Neuronal stem cell (in vitro differentiated cells): ENCODE data around the gene ACTN4.
"Not testable (repeated sequence)": the region's sequence is repeated elsewhere in the genome, so short reads cannot be mapped to it uniquely, and the experiment has no call there.

Experiments used
- DNase-seq: peaks from one replicate; pipeline ENCODE4 v3.0.0-alpha.2; 2013; ENCODE audit warnings: low spot score
- H2AFZ ChIP-seq: one replicate; pipeline ENCODE4 v1.6.1; 2013; ENCODE audit warnings: mild to moderate bottlenecking, low read length, inconsistent platforms
- H2AK5ac ChIP-seq: 2 replicates; pipeline ENCODE4 v1.6.1; 2013; ENCODE audit warnings: low read depth, mild to moderate bottlenecking, inconsistent platforms, low read length, moderate library complexity, mixed read lengths
- H2BK120ac ChIP-seq: 2 replicates; pipeline ENCODE4 v1.6.1; 2013; ENCODE audit warnings: low read depth, mild to moderate bottlenecking, inconsistent platforms, low read length, moderate library complexity, mixed read lengths
- H2BK12ac ChIP-seq: one replicate; pipeline ENCODE4 v1.6.1; 2013; ENCODE audit warnings: low read length, inconsistent platforms
- H2BK15ac ChIP-seq: 2 replicates; pipeline ENCODE4 v1.6.1; 2013; ENCODE audit warnings: mild to moderate bottlenecking, low read length, inconsistent platforms, mixed read lengths
- H2BK5ac ChIP-seq: one replicate; pipeline ENCODE4 v1.6.1; 2013; ENCODE audit warnings: inconsistent platforms, mild to moderate bottlenecking, low read length, moderate library complexity
- H3K14ac ChIP-seq: one replicate; pipeline ENCODE4 v1.6.1; 2013; ENCODE audit warnings: low read length, inconsistent platforms
- H3K18ac ChIP-seq: 2 replicates; pipeline ENCODE4 v1.6.1; 2013; ENCODE audit warnings: low read length, inconsistent platforms
- H3K23ac ChIP-seq: 2 replicates; pipeline ENCODE4 v1.6.1; 2013; ENCODE audit warnings: low read depth, mild to moderate bottlenecking, mixed read lengths, low read length, inconsistent platforms; ENCODE audit not compliant: poor library complexity
- H3K27ac ChIP-seq: replicated peaks from 3 replicates; pipeline ENCODE4 v1.5.1; 2013; ENCODE audit warnings: low read length, inconsistent platforms
- H3K27me3 ChIP-seq, 3 experiments: 2 replicates each; pipeline ENCODE4 v1.6.1; 2013; ENCODE audit warnings: low read length in 3 of 3, mild to moderate bottlenecking in 2 of 3, inconsistent platforms in 1 of 3, low read depth in 1 of 3, mixed read lengths in 1 of 3, moderate library complexity in 1 of 3; ENCODE audit not compliant: control insufficient read depth in 3 of 3, insufficient read depth in 3 of 3
- H3K36me3 ChIP-seq, 2 donors: replicated peaks in 1 of 2; 2 replicates each; pipeline ENCODE4 v1.6.1; 2013; ENCODE audit warnings: low read length in 2 of 2; ENCODE audit not compliant: control insufficient read depth in 2 of 2, insufficient read depth in 2 of 2
- H3K4ac ChIP-seq: 2 replicates; pipeline ENCODE4 v1.6.1; 2013; ENCODE audit warnings: inconsistent platforms, mild to moderate bottlenecking, low read length, moderate library complexity
- H3K4me1 ChIP-seq, 2 donors: 1 replicate in 1 of 2; 2 replicates in 1 of 2; pipeline ENCODE4 v1.6.1; 2013; ENCODE audit warnings: low read length in 2 of 2, low read depth in 1 of 2; ENCODE audit not compliant: control insufficient read depth in 2 of 2, insufficient read depth in 1 of 2
- H3K4me2 ChIP-seq: one replicate; pipeline ENCODE4 v1.6.1; 2013; ENCODE audit warnings: mild to moderate bottlenecking, low read length, inconsistent platforms; ENCODE audit not compliant: insufficient read depth, poor library complexity, severe bottlenecking
- H3K4me3 ChIP-seq, 2 donors: 2 replicates each; pipeline ENCODE4 v1.5.1; 2013; ENCODE audit warnings: low read length in 2 of 2, mild to moderate bottlenecking in 2 of 2, inconsistent platforms in 1 of 2, moderate library complexity in 1 of 2
- H3K79me1 ChIP-seq: one replicate; pipeline ENCODE4 v1.6.1; 2013; ENCODE audit warnings: low read depth, mild to moderate bottlenecking, inconsistent platforms, low read length, moderate library complexity
- H3K9ac ChIP-seq: one replicate; pipeline ENCODE4 v1.6.1; 2013; ENCODE audit warnings: mild to moderate bottlenecking, low read depth, low read length, inconsistent platforms; ENCODE audit not compliant: poor library complexity
- H3K9me3 ChIP-seq, 2 donors: replicated peaks in 1 of 2; 2 replicates each; pipeline versions ENCODE3 to v1.6.1; 2013; ENCODE audit warnings: low read length in 2 of 2, mild to moderate bottlenecking in 2 of 2, inconsistent platforms in 1 of 2, low read depth in 1 of 2, mixed read lengths in 1 of 2, moderate library complexity in 1 of 2; ENCODE audit not compliant: control insufficient read depth in 2 of 2, insufficient read depth in 1 of 2
- H4K8ac ChIP-seq: one replicate; pipeline ENCODE4 v1.6.1; 2013; ENCODE audit warnings: low read depth, mild to moderate bottlenecking, inconsistent platforms, low read length, moderate library complexity
- H4K91ac ChIP-seq: one replicate; pipeline ENCODE4 v1.6.1; 2013; ENCODE audit warnings: low read length, low read depth, mild to moderate bottlenecking, inconsistent platforms; ENCODE audit not compliant: poor library complexity
- WGBS, 2 donors: extraction: QIAGEN DNeasy Blood & Tissue Kit; methylation state at CpG; one replicate each; pipeline ENCODE4 v1.1.7; 2013; ENCODE audit warnings: missing lambda C conversion rate in 2 of 2, mixed read lengths in 1 of 2; ENCODE audit not compliant: insufficient read length in 2 of 2, insufficient replicate concordance in 1 of 2; ENCODE audit errors: extremely low coverage in 2 of 2; 5-methylcytosine and 5-hydroxymethylcytosine counted together

Gene ACTN4

GRCh38 chr19:38754196-38754595 lies 106.7 kb downstream of the ACTN4 start:
- DNase-seq, H3K9ac ChIP-seq, H2BK120ac ChIP-seq, H2AFZ ChIP-seq, H3K18ac ChIP-seq, H3K4me2 ChIP-seq, H3K36me3 ChIP-seq, H4K91ac ChIP-seq, H4K8ac ChIP-seq, H3K27ac ChIP-seq, H3K4ac ChIP-seq, H2BK12ac ChIP-seq, H3K9me3 ChIP-seq, H2BK15ac ChIP-seq, H3K27me3 ChIP-seq, H3K4me1 ChIP-seq, H3K14ac ChIP-seq, H3K4me3 ChIP-seq, H2AK5ac ChIP-seq, H3K23ac ChIP-seq, H3K79me1 ChIP-seq, H2BK5ac ChIP-seq: not testable (repeated sequence)
- no CpG with 5 or more reads among the region's 2 CpGs for WGBS, 2 donors

GRCh38 chr19:38759590-38760003 lies 112.1 kb downstream of the ACTN4 start:
- WGBS, 2 donors: no CpG with 5 or more reads among the region's 10 CpGs
- H3K4me3 ChIP-seq: no peak overlapping the region
- no peak overlapping the region for H2BK15ac ChIP-seq
- no peak overlapping the region for H3K23ac ChIP-seq
- H3K9ac ChIP-seq: no peak overlapping the region
- no peak overlapping the region for H2BK12ac ChIP-seq
- no peak overlapping the region for H2AK5ac ChIP-seq
- no peaks in the 10 kb centered on the region for H3K9me3 ChIP-seq
- H2AFZ ChIP-seq: no peak overlapping the region
- no peaks in the 10 kb centered on the region for H3K4me1 ChIP-seq
- H4K8ac ChIP-seq: no peak overlapping the region
- no peak overlapping the region for H3K27ac ChIP-seq
- no peak overlapping the region for H2BK120ac ChIP-seq
- no peaks in the 10 kb centered on the region for H3K27me3 ChIP-seq
- H3K14ac ChIP-seq: no peak overlapping the region
- no peak overlapping the region for H3K4me2 ChIP-seq
- no peaks in the 10 kb centered on the region for H3K79me1 ChIP-seq
- H2BK5ac ChIP-seq: no peak overlapping the region
- no peaks in the 10 kb centered on the region for H3K36me3 ChIP-seq
- no peak overlapping the region for H3K18ac ChIP-seq
- no peak for DNase-seq
- no peak overlapping the region for H4K91ac ChIP-seq
- no peak overlapping the region for H3K4ac ChIP-seq

- not testable (repeated sequence) for H3K79me1 ChIP-seq, H2BK120ac ChIP-seq, H4K8ac ChIP-seq, H3K36me3 ChIP-seq, H4K91ac ChIP-seq, H2BK12ac ChIP-seq, H2AK5ac ChIP-seq, H3K4me3 ChIP-seq, H3K27me3 ChIP-seq, H3K4me2 ChIP-seq, H3K14ac ChIP-seq, H3K9me3 ChIP-seq, H2BK15ac ChIP-seq, DNase-seq, H2BK5ac ChIP-seq, H3K4ac ChIP-seq, H3K18ac ChIP-seq, H3K23ac ChIP-seq, H3K27ac ChIP-seq, H2AFZ ChIP-seq, H3K4me1 ChIP-seq, H3K9ac ChIP-seq
- no CpG with 5 or more reads among the region's 6 CpGs for WGBS, 2 donors
Measured at GRCh38 chr19:38760805-38761517, 113.5 kb downstream of the ACTN4 start.

- H3K27me3 ChIP-seq, H3K4me3 ChIP-seq: not testable (repeated sequence)
- WGBS, 2 donors: no CpG with 5 or more reads among the region's 9 CpGs
Measured at GRCh38 chr19:38761884-38762389, 114.5 kb downstream of the ACTN4 start.

More at GRCh38 chr19:38761884-38762389, 114.5 kb downstream of the ACTN4 start:
- not testable (repeated sequence) for DNase-seq, H3K4ac ChIP-seq, H3K27ac ChIP-seq, H2AK5ac ChIP-seq, H3K18ac ChIP-seq, H3K36me3 ChIP-seq, H2BK12ac ChIP-seq, H2BK5ac ChIP-seq, H4K8ac ChIP-seq, H2BK120ac ChIP-seq, H2AFZ ChIP-seq, H3K9me3 ChIP-seq, H3K14ac ChIP-seq, H3K4me2 ChIP-seq, H3K9ac ChIP-seq, H3K23ac ChIP-seq, H4K91ac ChIP-seq, H2BK15ac ChIP-seq, H3K4me1 ChIP-seq, H3K79me1 ChIP-seq
